RWPE1 (cell line): Measurements from ENCODE around the gene UBE2H.
"Not testable (repeated sequence)": the region's sequence is repeated elsewhere in the genome, so short reads cannot be mapped to it uniquely, and the experiment has no call there.

Experiments
- CTCF ChIA-PET: fragments of 350-600 bp; sonication (Branson Sonifier 250); formaldehyde crosslinking; extraction: SDS; loops from one replicate; lab custom pipeline; 2021; lab: Yijun Ruan, JAX
- POLR2A ChIA-PET: fragments of 400-600 bp; formaldehyde crosslinking; extraction: SDS; loops from one replicate; lab custom pipeline; 2020; ENCODE audit warnings: antibody characterized with exemption; ENCODE audit not compliant: low non-redundant PET; lab: Yijun Ruan, JAX
- DNase-seq: peaks from one replicate; pipeline ENCODE4 v3.0.0; 2012; ENCODE audit warnings: low spot score
- H3K27ac ChIP-seq: fragments of 450-650 bp; 2 replicates; pipeline ENCODE4 v1.5.1; 2017
- TF ChIP-seq, protein P1 (sequence below): fragments of 450-650 bp; conservative IDR thresholded peaks from 2 replicates; pipeline ENCODE4 v1.5.1; 2017; ENCODE audit warnings: low read depth, mild to moderate bottlenecking

UBE2H gene

GRCh38 chr7:129824291-129825208 is 128.2 kb downstream of the UBE2H start:
- TF ChIP-seq, protein P1, sequence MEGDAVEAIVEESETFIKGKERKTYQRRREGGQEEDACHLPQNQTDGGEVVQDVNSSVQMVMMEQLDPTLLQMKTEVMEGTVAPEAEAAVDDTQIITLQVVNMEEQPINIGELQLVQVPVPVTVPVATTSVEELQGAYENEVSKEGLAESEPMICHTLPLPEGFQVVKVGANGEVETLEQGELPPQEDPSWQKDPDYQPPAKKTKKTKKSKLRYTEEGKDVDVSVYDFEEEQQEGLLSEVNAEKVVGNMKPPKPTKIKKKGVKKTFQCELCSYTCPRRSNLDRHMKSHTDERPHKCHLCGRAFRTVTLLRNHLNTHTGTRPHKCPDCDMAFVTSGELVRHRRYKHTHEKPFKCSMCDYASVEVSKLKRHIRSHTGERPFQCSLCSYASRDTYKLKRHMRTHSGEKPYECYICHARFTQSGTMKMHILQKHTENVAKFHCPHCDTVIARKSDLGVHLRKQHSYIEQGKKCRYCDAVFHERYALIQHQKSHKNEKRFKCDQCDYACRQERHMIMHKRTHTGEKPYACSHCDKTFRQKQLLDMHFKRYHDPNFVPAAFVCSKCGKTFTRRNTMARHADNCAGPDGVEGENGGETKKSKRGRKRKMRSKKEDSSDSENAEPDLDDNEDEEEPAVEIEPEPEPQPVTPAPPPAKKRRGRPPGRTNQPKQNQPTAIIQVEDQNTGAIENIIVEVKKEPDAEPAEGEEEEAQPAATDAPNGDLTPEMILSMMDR, result peak; percentile 38; the same call in 1 of the 2 replicates
- H3K27ac ChIP-seq, result peak overlapping the region; percentile 85
- ChIA-PET POLR2A (interaction anchor here (1.1 kb wide), 1 partner anchor 219 kb away, joined by 4 read pairs; no protein-coding TSS in a partner anchor), CTCF (interaction anchor here (0.6 to 1.7 kb wide), 7 partner anchors 10 to 186 kb away, joined by 3 to 6 read pairs (median 3); no protein-coding TSS in a partner anchor)
- peak; percentile 50 for DNase-seq

DNA sequence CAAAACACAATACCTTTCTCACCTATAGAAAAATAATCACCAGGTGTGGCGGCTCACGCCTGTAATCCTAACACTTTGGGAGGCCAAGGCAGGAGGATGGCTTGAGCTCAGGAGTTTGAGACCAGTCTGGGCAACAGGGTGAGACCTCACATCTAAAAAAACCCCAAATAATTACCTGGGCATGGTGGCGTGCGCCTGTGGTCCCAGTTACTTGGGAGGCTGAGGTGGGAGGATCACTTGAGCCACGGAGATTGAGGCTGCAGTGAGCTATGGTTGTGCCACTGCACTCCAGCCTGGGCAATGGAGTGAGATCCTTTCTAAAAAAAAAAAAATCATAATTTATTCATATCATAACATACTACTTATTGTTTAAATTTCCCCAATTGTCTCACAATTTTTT is 129.6 kb downstream of the UBE2H start:
- CTCF ChIA-PET, result interaction anchor here (0.6 to 0.7 kb wide), 2 partner anchors 17 to 403 kb away, joined by 3 to 4 read pairs; no protein-coding TSS in a partner anchor
- POLR2A ChIA-PET, H3K27ac ChIP-seq, DNase-seq: not testable (repeated sequence)

DNA sequence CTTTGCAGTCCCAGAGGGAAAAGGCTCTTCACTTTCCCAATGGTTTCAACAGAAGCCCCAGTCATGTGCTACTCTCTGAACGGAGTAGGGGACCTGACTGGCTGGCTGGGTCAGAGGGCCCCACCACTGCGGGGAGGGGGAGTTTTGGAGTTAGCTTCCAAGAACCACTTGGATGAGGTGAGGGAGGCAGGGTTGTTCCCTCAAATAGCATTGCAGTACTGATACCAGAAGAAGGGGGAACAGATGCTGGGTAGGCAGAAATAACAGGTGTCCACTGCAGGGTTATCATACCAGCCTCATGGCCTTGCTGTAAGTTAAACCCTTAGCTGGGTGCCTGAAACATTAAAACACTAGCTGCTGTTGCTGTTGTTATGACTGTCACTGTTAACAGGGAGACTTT is 131.3 kb downstream of the UBE2H start:
- TF ChIP-seq, protein P1, result no peak
- POLR2A ChIA-PET, result interaction anchor here (0.6 kb wide), 1 partner anchor 207 kb away, joined by 5 read pairs; no protein-coding TSS in a partner anchor

GRCh38 chr7:129816742-129817141 is 136.0 kb downstream of the UBE2H start:
- POLR2A ChIA-PET, result no interaction called here
- CTCF ChIA-PET, result no interaction called here
- H3K27ac ChIP-seq, result no peak overlapping the region
- no peak for DNase-seq
- TF ChIP-seq, protein P1, result no peak

More for the DNA sequence above, 131.3 kb downstream of the UBE2H start:
- CTCF ChIA-PET, result no interaction called here
- no peak overlapping the region for H3K27ac ChIP-seq
- no peak for DNase-seq

GRCh38 chr7:129807863-129808262 is 144.9 kb downstream of the UBE2H start:
- DNase-seq, result no peak
- ChIA-PET POLR2A (no interaction called here), CTCF (no interaction called here)
- TF ChIP-seq, protein P1, result no peak
- H3K27ac ChIP-seq, result no peak overlapping the region

DNA sequence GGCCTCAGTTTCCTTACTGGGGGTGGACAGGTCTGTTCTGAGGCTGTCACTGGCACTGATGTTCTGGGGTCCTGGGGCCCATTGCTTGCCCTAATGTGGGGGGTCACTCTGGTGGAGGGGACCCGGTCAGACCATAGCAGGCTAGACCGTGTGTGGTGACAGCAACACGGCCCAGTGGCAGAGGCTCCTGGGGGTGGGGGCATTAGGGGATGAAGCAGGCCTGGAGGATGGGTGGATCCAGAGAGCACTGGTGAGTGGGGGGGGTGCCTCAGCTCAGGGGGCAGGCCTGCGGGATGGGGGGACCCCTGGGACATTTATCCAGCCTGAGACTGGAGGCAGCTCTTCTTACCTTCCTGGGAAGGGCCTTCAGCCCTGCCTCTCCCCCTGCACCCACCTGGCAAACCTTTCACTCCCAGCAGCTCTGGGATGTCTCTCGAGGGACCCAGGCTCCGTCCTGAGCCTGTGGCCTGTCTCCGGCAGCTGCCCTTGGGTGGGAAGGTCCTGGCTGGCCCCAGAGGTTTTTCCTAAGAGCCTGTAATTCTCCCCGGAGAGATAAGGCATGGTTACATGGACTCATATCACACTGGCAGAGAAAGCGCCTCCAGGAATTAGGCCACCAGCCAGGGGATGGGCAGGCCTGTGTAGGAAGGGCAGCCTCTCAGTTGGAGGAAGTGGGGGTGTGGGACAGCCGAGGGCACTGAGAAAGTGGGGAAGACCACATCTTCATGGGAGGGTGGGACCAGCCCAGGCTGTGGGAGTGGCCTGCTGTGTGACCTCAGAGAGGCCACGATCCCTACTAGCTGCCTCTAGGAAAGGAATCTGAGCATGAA is 147.7 kb downstream of the UBE2H start:
- no peak for DNase-seq
- ChIA-PET CTCF (interaction anchor here (0.7 kb wide), 1 partner anchor 1127 kb away, joined by 3 read pairs; no protein-coding TSS in a partner anchor), POLR2A (no interaction called here)
- TF ChIP-seq, protein P1, result no peak
- H3K27ac ChIP-seq, result no peak overlapping the region
